CD4-positive, alpha-beta T cell (primary cell): ENCODE data around the gene CEP112. TPM values are rescaled to one million over a fixed set of nuclear protein-coding genes. Genes with fewer than 3 reads are reported as not detected.

Source experiments
- ATAC-seq: fragments of 200-7000 bp; cut with Tn5 transposase; one replicate; pipeline ENCODE4 v1.10.0; 2022; ENCODE audit warnings: mild to moderate bottlenecking; ENCODE audit not compliant: poor library complexity
- CTCF ChIA-PET: fragments of 350-600 bp; sonication (Branson Sonifier 250); formaldehyde crosslinking; loops from one replicate; lab custom pipeline; 2021; ENCODE audit warnings: antibody characterized with exemption, inconsistent platforms; lab: Charles Lee
- POLR2A ChIA-PET: fragments of 350-600 bp; sonication (Branson Sonifier 250); formaldehyde crosslinking; loops from one replicate; lab custom pipeline; 2021; ENCODE audit warnings: antibody characterized with exemption, inconsistent platforms; lab: Charles Lee
- DNase-seq, 14 experiments: peaks; one replicate each; pipeline ENCODE4 v3.0.0-alpha.2; 2013 to 2020; ENCODE audit warnings: mixed read lengths in 2 of 14
- H3K27ac ChIP-seq, 2 donors: one replicate each; pipeline versions ENCODE4 v1.5.1 to v1.7.0; 2013; ENCODE audit warnings: low read length in 2 of 2, low read depth in 1 of 2, mild to moderate bottlenecking in 1 of 2
- H3K27me3 ChIP-seq, 2 experiments: 1 replicate in 1 of 2; 2 replicates in 1 of 2; pipeline versions ENCODE4 v1.6.1 to v1.7.0; 2013; ENCODE audit warnings: low read length in 2 of 2, control low read depth in 1 of 2, mild to moderate bottlenecking in 1 of 2, moderate library complexity in 1 of 2; ENCODE audit not compliant: insufficient read depth in 2 of 2, control insufficient read depth in 1 of 2
- H3K36me3 ChIP-seq: one replicate; pipeline ENCODE4 v1.6.1; 2013; ENCODE audit warnings: low read length, control low read depth; ENCODE audit not compliant: insufficient read depth
- H3K4me1 ChIP-seq: one replicate; pipeline ENCODE4 v1.6.1; 2013; ENCODE audit warnings: low read length, control low read depth; ENCODE audit not compliant: insufficient read depth
- H3K4me3 ChIP-seq: one replicate; pipeline ENCODE4 v1.5.1; 2013; ENCODE audit warnings: mild to moderate bottlenecking, low read length, moderate library complexity
- H3K9me3 ChIP-seq, 2 experiments: 1 replicate in 1 of 2; 2 replicates in 1 of 2; pipeline versions ENCODE4 v1.6.1 to v1.7.0; 2013; ENCODE audit warnings: low read length in 2 of 2, mild to moderate bottlenecking in 2 of 2, control low read depth in 1 of 2, moderate library complexity in 1 of 2; ENCODE audit not compliant: control insufficient read depth in 1 of 2, insufficient read depth in 1 of 2
- H3K27ac Mint-ChIP-seq: one replicate; pipeline ENCODE4 v1.8.0; 2020; ENCODE audit warnings: mixed read lengths
- H3K27me3 Mint-ChIP-seq: one replicate; pipeline ENCODE4 v1.8.0; 2021; ENCODE audit warnings: mixed read lengths
- H3K36me3 Mint-ChIP-seq: one replicate; pipeline ENCODE4 v1.8.0; 2021; ENCODE audit warnings: low read depth, mixed read lengths
- H3K4me1 Mint-ChIP-seq: one replicate; pipeline ENCODE4 v1.8.0; 2021; ENCODE audit warnings: low read depth, mixed read lengths
- H3K4me3 Mint-ChIP-seq: one replicate; pipeline ENCODE4 v1.8.0; 2020; ENCODE audit warnings: mild to moderate bottlenecking, mixed read lengths
- H3K9me3 Mint-ChIP-seq: one replicate; pipeline ENCODE4 v1.8.0; 2020; ENCODE audit warnings: mixed read lengths
- intact Hi-C, 2 experiments: fragments of 100-400 bp; cut with DNase I in 1 of 2; cut with micrococcal nuclease in 1 of 2; formaldehyde crosslinking; loops; one replicate each; pipeline versions ENCODE4 v1.15.1 to v1.9.0; 2023 to 2025; cut with DNase I, micrococcal nuclease
- total RNA-seq, 174 experiments: library from RNA in 2 of 174; stranded (reverse) in 2 of 174; gene quantifications; one replicate each; pipeline ENCODE4 v1.2.3 and lab custom pipeline; 2021 to 2026
- TF ChIP-seq, protein P1 (sequence below): fragments of 200-600 bp; IDR thresholded peaks from one replicate; pipeline ENCODE4 v1.8.0; 2022; ENCODE audit warnings: antibody characterized with exemption, mild to moderate bottlenecking

CEP112 gene
- total RNA-seq, 2 experiments from 2014 or later, result 1.6 to 2.2 TPM

DNA sequence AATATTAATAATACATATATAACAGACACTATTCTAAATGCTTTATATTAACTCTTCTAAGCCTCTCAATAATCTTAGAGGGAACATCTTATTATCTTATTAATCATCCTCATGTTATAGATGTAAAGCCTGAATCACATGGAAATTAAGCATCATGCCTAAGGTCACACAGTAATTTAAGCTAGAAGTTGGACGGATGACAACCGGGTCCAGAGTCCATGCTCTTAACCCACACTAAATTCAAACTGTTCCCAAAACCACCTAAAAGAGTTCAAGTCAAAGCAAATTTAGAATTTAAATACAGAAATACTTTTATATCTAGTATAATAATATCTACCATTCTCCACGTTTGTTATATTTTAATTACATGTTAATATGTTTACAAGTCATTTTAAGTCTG lies 193.3 kb downstream of the CEP112 start:
- H3K27me3 Mint-ChIP-seq, result no peaks in the 10 kb centered on the region
- H3K36me3 ChIP-seq, result no peaks in the 10 kb centered on the region
- ChIA-PET CTCF (interaction anchor here (0.7 to 1.6 kb wide), 3 partner anchors 9 to 218 kb away, joined by 3 read pairs; no protein-coding TSS in a partner anchor), POLR2A (no interaction called here)
- H3K4me3 Mint-ChIP-seq, result no peak overlapping the region
- no peak overlapping the region for H3K4me3 ChIP-seq
- H3K4me1 Mint-ChIP-seq, result peaks cover 5% of the 10 kb centered on the region
- DNase-seq (no peak), ATAC-seq (no peak)
- H3K27ac ChIP-seq, result no peak overlapping the region
- TF ChIP-seq, protein P1, sequence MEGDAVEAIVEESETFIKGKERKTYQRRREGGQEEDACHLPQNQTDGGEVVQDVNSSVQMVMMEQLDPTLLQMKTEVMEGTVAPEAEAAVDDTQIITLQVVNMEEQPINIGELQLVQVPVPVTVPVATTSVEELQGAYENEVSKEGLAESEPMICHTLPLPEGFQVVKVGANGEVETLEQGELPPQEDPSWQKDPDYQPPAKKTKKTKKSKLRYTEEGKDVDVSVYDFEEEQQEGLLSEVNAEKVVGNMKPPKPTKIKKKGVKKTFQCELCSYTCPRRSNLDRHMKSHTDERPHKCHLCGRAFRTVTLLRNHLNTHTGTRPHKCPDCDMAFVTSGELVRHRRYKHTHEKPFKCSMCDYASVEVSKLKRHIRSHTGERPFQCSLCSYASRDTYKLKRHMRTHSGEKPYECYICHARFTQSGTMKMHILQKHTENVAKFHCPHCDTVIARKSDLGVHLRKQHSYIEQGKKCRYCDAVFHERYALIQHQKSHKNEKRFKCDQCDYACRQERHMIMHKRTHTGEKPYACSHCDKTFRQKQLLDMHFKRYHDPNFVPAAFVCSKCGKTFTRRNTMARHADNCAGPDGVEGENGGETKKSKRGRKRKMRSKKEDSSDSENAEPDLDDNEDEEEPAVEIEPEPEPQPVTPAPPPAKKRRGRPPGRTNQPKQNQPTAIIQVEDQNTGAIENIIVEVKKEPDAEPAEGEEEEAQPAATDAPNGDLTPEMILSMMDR, result no peak
- no peaks in the 10 kb centered on the region for H3K9me3 Mint-ChIP-seq
- intact Hi-C loops, result no loop called here
- no peak overlapping the region for H3K27ac Mint-ChIP-seq
- H3K27me3 ChIP-seq, result no peaks in the 10 kb centered on the region
- peaks cover 0 to 7% of the 10 kb centered on the region in 2 experiments for H3K9me3 ChIP-seq
- no peaks in the 10 kb centered on the region for H3K36me3 Mint-ChIP-seq
- no peaks in the 10 kb centered on the region for H3K4me1 ChIP-seq

DNA sequence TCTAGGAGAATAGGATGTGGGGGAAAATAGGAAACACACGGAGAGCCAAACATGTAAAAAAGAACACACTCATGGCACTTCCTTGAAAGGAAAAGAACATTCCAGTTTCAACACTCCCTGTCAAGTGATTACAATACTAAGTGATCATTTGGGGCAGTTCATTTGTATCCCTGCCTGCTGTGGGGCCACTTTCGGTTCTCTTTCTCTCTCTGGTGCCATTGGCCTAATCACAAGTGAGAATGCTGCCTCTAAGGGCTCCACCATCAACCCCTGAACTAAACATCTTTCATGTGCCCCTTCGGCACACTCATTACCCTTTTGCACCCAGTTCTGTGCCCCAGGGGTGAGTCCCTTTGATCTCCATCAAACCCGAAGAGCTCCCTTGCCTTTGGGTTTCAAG lies 197.3 kb downstream of the CEP112 start:
- Histone ChIP-seq H3K9me3 (peaks cover 0 to 5% of the 10 kb centered on the region in 2 experiments), H3K36me3 (no peaks in the 10 kb centered on the region), H3K27ac (no peak overlapping the region), H3K4me3 (no peak overlapping the region), H3K27me3 (no peaks in the 10 kb centered on the region), H3K4me1 (no peaks in the 10 kb centered on the region)
- intact Hi-C loops, result no loop called here
- CTCF ChIA-PET, result no interaction called here
- DNase-seq (no peak), ATAC-seq (no peak)
- Mint-ChIP-seq H3K9me3 (no peaks in the 10 kb centered on the region), H3K27ac (no peak overlapping the region), H3K4me3 (no peak overlapping the region), H3K36me3 (no peaks in the 10 kb centered on the region), H3K27me3 (no peaks in the 10 kb centered on the region), H3K4me1 (no peaks in the 10 kb centered on the region)
- TF ChIP-seq, protein P1, result no peak
- POLR2A ChIA-PET, result no interaction called here

GRCh38 chr17:65994114-65994513 lies 197.8 kb downstream of the CEP112 start:
- CTCF ChIA-PET, result no interaction called here

More at GRCh38 chr17:65994114-65994513, 197.8 kb downstream of the CEP112 start:
- no peaks in the 10 kb centered on the region for H3K9me3 Mint-ChIP-seq
- Histone ChIP-seq H3K4me3 (no peak overlapping the region), H3K4me1 (no peaks in the 10 kb centered on the region), H3K9me3 (peaks cover 0 to 5% of the 10 kb centered on the region in 2 experiments), H3K36me3 (no peaks in the 10 kb centered on the region), H3K27me3 (no peaks in the 10 kb centered on the region), H3K27ac (no peak overlapping the region)
- intact Hi-C loops, result no loop called here
- no peaks in the 10 kb centered on the region for H3K27me3 Mint-ChIP-seq
- H3K27ac Mint-ChIP-seq, result no peak overlapping the region
- H3K36me3 Mint-ChIP-seq, result no peaks in the 10 kb centered on the region
- POLR2A ChIA-PET, result no interaction called here
- DNase-seq, result no peak
- no peak overlapping the region for H3K4me3 Mint-ChIP-seq
- H3K4me1 Mint-ChIP-seq, result no peaks in the 10 kb centered on the region
- TF ChIP-seq, protein P1, result no peak
- ATAC-seq, result no peak
